ENCODE measurements around the gene SNU13.
"Not testable (repeated sequence)": the region's sequence is repeated elsewhere in the genome, so short reads cannot be mapped to it uniquely, and the experiment has no call there.

Gene SNU13

DNA sequence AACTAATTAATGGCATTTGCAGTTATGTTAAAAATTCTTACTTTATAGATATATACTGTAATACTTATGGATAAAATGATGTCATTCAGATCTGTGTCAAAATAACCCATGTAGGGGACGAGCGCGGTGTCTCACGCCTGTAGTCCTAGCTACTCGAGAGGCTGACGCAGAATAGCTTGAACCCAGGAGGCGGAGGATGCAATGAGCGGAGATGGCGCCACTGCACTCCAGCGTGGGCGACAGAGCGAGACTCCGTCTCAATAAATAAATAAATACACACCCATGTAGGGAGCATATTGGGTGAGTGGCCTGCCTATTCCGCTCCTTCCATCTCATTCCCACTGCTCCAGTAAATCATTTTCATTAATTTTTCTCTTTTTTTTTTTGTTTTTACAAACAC, 7.1 kb downstream of the SNU13 start:
- no peak for DNase-seq (ENCODE audit: low read depth)

DNA sequence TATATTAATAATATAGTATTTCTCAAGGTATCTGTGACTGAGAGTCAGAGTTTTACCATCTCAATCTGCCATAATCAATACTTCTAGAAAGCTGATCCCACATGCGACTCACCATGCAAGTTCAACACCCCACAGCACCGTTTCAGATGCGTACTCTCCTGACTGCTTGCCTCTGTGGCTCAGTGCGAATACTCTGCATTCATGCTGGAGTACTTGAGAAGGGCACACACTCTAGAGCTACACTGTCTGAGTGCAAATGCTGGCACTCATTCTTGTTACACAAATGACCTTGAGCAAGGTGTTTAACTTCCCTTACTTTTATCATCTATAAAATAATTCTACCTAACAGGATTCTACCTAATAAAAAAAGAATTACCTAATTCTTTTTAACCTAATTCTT, 12.5 kb downstream of the SNU13 start:
- DNase-seq (ENCODE audit: low read depth): no peak

DNA sequence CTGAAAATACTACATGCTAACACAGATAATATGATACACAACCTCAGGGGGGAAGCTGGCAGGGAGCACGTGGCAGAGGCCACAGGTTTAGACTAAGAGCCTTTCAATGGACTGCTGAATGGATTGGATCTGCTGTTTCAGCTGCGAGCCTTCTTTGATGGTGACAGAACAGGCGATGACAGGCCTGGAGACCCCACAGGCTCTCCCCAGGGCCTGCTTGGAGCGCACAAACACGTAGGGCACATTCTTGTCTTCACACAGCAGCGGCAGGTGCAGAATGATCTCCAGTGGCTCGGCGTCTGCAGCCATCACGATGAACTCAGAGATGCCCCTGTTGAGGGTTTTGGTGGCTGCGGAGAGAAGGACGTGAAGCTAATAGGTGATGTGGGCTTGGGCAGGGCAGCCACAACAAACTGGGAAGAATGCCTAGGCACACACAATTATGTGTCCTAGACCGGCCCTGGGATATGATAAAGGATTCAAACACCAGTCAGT, 13.8 kb downstream of the SNU13 start:
- no peak for DNase-seq (ENCODE audit: low read depth)

DNA sequence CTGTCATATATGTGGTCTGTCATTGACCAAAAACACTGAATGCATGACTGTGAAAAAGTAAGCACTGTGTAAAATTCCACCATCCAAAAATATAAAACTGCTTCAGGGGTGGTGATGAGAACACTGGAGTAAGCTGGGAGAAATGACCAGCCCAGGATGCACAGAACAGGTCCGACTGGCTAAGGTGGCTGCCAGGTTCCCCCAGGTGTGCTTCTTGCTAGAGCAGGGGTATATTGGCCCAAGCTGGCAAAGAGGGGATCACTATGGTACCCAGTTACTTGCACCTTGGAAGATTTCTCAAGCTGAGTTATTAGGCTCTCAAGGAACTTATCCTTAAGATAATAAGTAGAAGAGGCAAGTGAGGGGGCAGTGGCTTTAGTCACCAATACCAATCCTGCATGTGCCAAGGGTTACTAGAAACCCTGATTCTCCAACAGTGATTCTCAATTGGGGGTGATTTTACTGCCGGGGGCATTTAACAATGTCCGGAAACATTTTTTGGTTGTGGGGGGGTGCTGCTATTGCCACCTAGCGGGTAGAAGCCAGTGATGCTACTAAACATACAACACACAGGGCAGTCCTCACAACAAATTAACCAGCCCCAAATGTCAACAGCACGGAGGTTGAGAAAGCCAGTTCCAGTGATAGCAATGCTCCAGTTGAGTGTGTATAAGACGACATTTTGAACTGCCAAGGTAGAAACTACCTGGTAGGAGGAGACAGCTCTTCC, 15.7 kb downstream of the SNU13 start:
- DNase-seq (ENCODE audit: low read depth): no peak

DNA sequence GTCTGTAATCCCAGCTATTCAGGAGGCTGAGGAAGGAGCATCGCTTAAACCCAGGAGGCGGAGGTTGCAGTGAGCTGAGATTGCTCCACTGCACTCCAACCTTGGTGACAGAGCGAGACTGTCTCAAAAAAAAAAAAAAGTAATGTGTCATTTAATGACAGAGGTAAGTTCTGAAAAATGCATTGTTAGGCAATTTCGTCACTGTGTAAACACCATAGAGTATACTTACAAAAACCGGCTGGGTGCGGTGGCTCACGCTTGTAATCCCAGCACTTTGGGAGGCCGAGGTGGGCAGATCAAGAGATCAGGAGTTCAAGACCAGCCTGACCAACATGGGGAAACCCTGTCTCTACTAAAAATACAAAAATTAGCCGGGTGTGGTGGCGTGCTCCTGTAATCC, 16.6 kb downstream of the SNU13 start:
- DNase-seq (ENCODE audit: low read depth): not testable (repeated sequence)

DNA sequence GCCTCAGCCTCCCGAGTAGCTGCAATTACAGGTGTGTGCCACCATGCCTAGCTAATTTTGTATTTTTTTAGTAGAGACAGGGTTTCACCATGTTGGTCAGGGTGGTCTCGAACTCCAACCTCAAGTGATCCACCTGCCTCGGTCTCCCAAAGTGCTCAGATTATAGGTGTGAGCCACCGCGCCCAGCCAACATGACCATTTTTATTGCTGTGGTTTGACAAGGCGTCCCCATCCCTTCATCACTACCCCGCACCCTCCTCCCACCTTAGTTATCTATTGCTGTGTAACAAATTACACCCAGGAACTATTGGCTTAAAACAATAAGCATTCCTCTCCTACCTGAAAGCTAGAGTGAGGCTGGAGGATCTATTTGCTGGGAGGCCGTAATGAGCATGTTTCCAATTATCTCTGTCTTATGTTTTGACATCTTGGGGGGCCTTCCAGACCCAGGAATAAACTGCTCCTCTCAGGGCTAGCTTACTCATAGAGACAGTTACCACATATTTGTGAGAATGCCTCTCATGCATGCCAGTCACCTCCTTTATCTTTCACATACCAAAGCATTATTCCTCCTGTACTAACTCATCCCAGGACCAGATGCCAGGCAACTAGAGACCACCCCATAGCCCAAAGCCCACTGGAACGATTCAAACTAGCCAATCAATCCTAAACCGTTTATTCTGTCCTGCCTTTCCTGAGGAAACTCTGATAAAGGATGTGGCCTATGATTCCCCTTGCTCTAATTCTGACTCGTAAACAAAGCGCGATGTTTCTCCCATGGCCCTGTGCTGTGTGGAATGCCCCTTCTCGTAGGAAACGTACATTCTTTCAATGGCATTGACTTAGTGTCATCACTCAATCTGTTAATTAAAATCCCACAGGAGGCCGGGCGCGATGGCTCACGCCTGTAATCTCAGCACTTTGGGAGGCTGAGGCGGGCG, 19.4 kb downstream of the SNU13 start:
- DNase-seq (ENCODE audit: low read depth): no peak

DNA sequence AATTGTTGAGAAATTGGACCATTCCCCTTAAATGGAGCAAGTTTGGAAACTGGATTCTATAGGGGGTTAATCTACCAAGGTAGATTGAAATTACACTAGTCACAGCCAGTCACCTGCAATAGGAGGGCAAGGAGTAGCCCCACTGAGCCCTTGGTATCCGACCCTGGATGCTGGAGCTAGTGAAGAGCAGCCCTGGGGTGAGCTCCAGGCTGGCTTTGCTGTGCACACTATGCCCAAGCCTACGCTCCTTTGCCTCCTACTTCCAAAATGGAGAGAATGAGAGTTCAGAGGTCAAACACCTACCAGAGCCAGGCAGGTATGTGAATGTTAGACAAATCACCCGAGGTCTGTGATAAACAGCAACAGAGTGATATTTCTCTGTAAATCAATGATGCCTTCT, 23.7 kb downstream of the SNU13 start:
- no peak for DNase-seq (ENCODE audit: low read depth)

DNA sequence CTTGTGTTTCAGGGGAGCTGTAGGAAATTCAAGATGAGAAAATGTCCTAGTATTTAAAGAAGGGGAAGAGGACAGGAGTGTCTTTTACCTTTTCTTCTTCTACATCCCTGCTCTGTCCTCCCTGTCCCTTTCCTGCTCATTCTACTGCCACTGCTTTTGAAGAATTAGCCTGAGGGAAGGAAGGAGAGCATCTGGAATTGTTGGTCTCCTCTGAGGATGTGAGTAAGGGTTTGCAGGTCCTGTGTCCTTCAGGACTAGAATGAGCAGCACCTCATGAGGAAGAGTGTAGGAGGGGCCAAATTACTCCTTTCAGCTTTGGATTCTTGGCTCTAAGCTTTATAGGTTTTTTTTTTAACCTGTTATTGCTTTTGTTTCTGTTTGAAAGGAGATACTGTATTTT, 24.2 kb downstream of the SNU13 start:
- DNase-seq (ENCODE audit: low read depth): no peak

DNA sequence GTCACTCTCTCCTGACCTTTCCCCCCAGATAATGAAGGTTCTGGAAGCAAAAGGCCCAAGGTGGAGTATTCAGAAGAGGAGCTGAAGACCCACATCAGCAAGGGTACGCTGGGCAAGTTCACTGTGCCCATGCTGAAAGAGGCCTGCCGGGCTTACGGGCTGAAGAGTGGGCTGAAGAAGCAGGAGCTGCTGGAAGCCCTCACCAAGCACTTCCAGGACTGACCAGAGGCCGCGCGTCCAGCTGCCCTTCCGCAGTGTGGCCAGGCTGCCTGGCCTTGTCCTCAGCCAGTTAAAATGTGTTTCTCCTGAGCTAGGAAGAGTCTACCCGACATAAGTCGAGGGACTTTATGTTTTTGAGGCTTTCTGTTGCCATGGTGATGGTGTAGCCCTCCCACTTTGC, 25.1 kb downstream of the SNU13 start:
- DNase-seq (ENCODE audit: low read depth): not testable (repeated sequence)

DNA sequence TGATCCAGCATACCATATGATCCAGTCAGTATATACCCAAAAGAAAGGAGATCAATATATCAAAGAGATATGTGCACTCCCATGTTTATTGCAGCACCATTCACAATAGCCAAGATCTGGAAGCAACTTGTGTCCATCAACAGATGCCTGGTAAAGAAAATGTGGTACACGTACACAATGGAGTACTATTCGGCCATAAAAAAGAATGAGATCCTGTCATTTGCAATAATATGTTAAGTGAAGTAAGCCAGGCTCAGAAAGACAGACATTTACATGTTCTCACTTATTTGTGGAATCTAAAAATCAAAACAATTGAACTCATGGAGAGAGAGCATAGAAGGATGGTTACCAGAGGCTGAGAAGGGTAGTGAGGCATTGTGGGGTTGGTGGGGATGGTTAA, 27.0 kb downstream of the SNU13 start:
- DNase-seq (ENCODE audit: low read depth): no peak

DNA sequence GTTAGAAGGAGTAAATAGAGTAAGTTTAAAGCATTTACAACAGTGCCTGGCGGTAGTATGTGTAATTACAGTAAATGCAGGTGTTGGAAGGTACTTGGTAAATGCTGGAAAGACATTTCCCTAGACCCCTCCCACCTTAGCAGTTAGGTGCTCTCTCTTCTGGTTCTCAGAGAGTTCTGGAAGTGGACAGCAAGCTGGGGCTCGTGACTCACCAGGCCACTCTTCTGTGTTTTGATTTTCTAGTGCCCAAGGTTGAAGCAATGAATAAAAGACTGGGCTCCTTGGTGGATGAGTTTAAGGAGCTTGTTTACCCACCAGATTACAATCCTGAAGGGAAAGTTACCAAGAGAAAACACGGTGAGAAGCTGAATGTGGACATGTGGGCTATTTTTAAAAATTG, 27.6 kb downstream of the SNU13 start:
- DNase-seq (ENCODE audit: low read depth): no peak

DNA sequence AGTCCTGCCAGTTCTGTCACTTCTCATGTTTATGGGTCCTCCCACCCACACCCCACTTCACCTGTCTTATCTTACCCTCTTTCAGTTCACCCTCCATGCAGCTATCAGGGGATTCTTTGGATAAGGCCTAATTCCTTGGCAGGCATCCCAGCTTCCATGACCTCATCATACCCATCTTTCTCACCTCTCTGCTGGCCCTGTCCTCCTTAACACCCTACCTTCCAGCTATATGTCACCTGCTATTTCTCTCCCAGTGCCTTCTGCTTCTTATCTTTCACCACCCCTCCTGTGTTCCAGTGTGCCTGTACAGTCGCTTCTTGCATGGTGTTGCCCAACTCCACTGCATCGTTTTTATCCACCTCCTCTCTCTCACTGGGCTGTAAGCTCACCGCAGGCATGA, 28.3 kb downstream of the SNU13 start:
- DNase-seq (ENCODE audit: low read depth): no peak

DNA sequence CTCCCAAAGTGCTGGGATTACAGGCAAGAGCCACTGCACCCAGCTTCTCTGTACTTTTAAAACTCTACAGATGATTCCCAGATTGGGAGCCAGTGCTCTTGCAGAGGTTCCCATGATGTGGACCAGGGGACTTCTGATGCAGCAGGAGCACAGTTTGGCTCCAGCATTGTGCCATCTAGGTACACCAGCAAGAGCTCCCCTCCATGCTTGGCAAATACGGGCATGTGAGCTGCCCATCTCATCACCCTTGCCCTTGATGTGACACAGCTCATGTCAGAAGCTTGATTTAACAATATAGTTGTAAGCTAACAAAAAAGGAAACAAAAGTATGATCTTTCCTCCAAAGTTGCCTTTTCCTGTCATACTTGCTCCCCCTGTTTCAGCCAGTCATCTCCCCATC, 28.7 kb downstream of the SNU13 start:
- DNase-seq (ENCODE audit: low read depth): no peak

DNA sequence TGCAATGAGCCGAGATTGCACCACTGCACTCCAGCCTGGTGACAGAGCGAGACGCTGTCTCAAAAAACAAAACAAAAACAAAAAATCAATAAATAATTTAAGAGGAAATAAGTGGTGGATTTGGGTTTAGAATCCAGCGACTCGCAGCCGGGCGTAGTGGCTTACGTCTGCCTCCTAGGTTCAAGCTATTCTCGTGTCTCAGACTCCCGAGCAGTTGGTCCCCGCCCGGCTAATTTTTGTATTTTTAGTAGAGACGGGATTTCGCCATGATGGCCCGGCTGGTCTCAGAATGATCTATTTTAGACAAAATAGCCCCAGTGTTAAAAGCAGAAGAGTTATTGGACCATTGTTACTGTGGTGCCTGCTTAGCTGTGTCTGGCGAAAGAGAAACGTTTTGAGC, 29.8 kb downstream of the SNU13 start:
- no peak for DNase-seq (ENCODE audit: low read depth)

DNA sequence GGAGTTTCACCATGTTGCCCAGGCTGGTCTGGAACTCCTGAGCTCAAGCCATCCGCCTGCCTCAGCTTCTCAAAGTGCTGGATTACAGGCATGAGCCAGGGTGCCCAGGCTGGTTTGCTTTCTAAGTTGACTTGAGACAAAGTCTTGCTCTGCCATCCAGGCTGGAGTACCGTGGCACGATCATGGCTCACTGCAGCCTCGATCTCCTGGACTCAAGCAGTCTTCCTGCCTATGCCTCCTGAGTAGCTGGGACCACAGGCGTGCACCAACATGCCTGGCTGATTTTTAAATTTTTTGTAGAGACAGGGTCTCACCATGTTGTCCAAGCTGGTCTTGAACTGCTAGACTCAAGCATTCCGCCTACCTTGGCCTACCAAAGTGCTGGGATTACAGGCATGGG, 31.0 kb downstream of the SNU13 start:
- DNase-seq (ENCODE audit: low read depth): no peak

DNA sequence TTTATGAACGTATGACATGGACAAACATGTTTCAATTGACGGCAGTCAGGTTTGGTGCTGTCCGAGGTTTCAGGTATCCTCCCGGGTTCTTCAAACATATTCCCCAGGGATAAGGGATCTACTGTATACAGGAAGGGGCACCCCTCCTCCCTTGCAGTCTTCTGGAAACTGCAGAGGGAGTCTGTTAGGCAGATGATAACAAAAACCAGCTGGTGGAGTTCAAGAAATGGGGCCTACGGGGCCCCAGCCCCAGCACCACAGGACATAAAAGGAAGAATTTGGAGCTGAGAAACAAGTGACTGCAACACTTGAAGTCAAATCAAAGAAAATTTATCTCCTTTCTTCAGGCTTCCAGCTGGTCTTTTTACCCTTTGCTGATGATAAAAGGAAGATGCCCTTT, 32.1 kb downstream of the SNU13 start:
- DNase-seq (ENCODE audit: low read depth): no peak

DNA sequence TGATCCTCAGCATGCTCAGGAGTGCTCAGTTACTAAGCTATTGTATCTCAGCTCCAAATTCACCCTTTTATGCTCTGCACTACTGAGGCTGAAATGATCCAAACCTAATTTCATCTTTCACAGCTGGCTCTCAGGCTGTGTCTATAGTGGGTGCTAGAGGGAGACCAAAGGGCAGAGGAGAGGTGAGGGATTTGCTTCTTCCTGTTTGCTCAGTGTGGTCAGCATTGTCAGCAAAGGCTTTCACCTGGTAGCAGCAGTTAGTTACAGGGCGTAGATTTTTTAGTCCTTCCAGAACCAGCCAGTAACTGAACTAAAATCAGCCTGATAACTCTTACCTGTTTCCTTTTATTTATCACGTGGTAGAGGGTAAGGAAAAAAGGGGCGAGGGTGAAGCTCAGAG, 34.3 kb downstream of the SNU13 start:
- no peak for DNase-seq (ENCODE audit: low read depth)

DNA sequence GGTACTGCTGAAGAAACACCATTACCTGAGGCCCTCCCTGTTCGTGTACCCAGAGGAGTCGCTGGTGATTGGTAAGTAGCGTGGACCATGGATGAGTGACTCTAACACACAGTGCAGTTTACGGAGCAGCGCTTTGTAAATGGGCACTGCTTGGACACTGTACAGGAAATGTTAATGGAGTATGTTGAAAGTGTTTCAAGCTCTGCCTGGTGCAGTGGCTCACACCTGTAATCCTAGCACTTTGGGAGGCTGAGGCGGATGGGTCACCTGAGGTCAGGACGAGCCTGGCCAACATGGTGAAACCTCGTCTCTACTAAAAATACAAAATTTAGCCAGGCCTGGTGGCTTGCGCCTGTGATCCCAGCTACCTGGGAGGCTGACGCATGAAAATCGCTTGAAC, 37.8 kb downstream of the SNU13 start:
- no peak for DNase-seq (ENCODE audit: low read depth)

DNA sequence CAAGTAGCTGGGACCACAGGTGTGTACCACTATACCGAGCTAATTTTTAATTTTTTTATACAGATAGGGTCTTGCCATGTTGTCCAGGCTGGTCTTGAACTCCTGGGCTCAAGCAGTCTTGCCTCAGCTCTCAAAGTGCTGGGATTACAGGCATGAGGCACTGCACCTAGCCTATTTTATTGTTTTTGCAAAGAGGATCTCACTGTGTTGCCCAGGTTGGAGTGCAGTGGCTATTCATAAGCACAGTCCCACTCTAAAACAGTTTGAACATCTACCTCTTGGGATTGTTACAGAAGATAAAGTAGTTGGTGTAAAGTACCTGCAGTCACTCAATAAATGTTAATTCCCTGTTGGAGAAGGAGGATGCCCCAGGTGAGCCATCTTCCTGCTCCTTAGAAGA, 38.4 kb downstream of the SNU13 start:
- no peak for DNase-seq (ENCODE audit: low read depth)

DNA sequence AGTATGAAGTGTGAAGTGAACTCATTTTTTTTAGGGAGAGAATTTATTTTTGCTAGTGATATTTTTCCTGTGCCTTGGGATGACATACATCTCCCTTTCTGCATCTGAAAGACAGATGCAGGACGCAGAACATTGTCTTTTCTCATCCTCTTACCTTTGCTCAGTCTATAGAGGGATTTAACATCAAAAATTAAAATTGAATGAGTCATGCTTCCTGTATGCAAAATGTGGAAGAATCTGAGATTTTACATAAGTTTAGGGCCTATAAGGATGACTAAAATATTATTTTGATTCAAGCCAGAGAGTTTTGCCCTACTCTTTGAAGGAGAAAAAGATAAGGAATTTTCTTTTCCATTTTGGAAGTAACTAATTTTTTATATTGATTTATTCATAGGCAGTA, 40.2 kb downstream of the SNU13 start:
- DNase-seq (ENCODE audit: low read depth): no peak

DNA sequence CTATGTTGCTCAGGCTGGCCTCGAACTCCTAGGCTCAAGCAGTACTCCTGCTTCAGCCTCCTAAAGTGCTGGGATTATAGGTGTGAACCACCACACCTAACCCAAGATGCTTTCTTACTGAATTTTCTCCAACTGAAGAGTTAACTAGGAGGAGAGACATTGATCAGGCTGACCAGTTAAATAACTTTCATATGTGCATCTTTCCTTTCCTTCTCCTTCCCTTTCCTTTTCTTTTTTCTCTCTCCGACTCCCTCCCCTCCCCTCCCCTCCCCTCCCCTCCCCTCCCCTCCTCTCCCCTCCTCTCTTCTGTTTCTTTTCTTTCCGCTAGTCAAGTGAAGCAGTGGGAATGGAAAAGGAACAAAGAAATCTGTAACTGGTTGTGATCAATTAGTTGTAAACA, 40.9 kb downstream of the SNU13 start:
- DNase-seq (ENCODE audit: low read depth): no peak

DNA sequence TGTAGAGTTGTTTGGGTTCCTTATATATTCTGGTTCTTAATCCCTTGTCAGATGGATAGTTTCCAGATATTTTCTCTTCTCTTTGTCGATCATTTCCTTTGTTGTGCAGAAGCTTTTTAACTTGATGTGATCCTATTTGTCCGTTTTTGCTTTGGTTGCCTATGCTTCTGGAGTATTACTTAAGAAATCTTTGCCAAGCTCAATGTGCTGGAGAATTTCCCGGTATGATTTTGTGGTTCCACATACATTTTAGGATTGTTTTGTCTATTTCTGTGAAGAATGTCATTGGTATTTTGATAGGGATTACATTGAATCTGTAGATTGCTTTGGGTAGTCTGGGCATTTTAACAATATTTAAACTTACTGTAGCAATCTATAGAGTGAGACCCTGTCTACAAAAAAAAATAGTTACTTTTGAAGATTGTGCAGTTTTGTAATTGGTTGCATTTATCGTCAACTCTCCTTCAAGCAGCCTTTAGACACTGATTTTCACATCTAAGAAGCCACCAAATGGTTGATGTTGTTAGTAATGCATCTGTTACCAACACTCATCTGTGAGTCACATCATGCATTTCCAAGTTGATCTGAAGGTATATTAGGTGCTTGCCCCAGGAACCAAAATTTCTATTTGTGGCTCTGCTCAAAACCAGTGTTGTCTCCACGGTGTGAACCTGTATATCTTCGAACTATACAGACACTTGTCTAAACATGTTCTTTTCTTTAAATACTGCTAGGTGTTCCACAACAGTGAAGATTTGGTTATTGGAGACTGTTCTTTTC, 46.1 kb downstream of the SNU13 start:
- DNase-seq (ENCODE audit: low read depth): no peak

DNA sequence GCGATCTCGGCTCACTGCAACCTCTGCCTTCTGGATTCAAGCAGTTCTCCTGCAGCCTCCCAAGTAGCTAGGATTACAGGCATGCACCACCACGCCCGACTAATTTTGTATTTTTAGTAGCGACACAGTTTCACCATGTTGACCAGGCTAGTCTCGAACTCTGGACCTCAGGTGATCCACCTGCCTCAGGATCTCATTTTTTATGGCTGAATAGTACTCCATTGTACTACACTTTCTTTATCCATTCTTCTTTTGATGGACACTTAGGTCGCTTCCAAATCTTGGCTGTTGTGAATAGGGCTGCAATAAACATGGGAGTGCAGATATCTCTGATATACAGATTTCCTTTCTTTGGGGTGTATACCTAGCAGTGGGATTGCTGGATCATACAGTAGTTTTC, 46.8 kb downstream of the SNU13 start:
- DNase-seq (ENCODE audit: low read depth): no peak
